Stimulated activated naive B cell treated with anti-CD40 and anti-IgM and Interleukin-4, amounts not matched to agents 10 μg/mL and 1 μg/mL and 100 μg/mL, for 72 hours (primary cell): Measurements from ENCODE around the gene PCDH17.

Source experiments
- ATAC-seq, 2 donors: fragments of 150-1000 bp; cut with Tn5 transposase; replicated peaks; 2 replicates each; pipeline ENCODE4 v1.10.0; 2021; ENCODE audit warnings: moderate library complexity in 1 of 2
- DNase-seq: peaks from one replicate; pipeline ENCODE4 v3.0.0; 2021
- H3K27ac Mint-ChIP-seq: one replicate; pipeline ENCODE4 v1.8.0; 2022; ENCODE audit warnings: mild to moderate bottlenecking, mixed read lengths
- H3K27me3 Mint-ChIP-seq, 2 donors: one replicate each; pipeline ENCODE4 v1.8.0; 2022; ENCODE audit warnings: mixed read lengths in 2 of 2
- H3K36me3 Mint-ChIP-seq, 2 donors: one replicate each; pipeline ENCODE4 v1.8.0; 2022; ENCODE audit warnings: mixed read lengths in 2 of 2, mild to moderate bottlenecking in 1 of 2
- H3K4me1 Mint-ChIP-seq, 2 donors: one replicate each; pipeline ENCODE4 v1.8.0; 2022; ENCODE audit warnings: mixed read lengths in 2 of 2, mild to moderate bottlenecking in 1 of 2
- H3K4me3 Mint-ChIP-seq, 2 donors: one replicate each; pipeline ENCODE4 v1.8.0; 2022; ENCODE audit warnings: mild to moderate bottlenecking in 2 of 2, mixed read lengths in 2 of 2, moderate library complexity in 1 of 2
- H3K9me3 Mint-ChIP-seq, 2 donors: one replicate each; pipeline ENCODE4 v1.8.0; 2022; ENCODE audit warnings: mixed read lengths in 2 of 2, mild to moderate bottlenecking in 1 of 2

The PCDH17 gene

DNA sequence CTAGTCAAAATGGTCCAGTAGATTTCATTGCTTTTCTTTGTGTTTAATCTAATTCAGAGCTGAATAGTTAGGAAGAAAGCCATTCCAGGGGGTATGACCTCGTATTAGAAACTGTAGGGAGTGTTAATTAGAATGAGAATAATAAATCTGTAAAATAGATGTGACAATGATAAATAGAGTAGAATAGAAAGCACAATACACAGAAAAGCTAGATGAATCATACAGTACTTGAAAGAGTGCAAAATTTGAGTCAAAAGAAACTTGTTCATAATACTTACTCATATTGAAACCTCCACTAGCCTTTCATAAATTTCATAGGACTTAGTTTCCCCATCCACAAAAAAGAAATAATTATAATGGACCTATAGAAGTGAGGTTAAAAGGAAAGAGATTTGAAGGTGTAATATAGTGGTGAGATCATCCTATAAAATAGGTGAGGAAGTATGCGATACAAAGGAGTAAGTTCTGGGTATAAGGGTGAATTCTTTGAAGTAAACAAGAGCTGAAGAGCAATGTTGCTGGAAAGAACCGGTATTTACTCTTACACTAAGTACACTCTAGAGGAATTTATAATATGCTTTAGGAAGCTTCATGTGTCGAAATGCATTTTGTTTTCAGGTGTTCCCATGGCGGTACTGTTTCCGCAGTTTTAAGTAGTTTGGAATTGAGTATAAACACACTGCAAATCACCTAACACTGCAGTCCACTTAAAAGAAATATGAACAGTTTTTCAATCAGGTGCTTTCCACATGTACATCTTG is 21.9 kb downstream of the PCDH17 start:
- H3K9me3 Mint-ChIP-seq = no peaks in the 10 kb centered on the region
- no peak for ATAC-seq

DNA sequence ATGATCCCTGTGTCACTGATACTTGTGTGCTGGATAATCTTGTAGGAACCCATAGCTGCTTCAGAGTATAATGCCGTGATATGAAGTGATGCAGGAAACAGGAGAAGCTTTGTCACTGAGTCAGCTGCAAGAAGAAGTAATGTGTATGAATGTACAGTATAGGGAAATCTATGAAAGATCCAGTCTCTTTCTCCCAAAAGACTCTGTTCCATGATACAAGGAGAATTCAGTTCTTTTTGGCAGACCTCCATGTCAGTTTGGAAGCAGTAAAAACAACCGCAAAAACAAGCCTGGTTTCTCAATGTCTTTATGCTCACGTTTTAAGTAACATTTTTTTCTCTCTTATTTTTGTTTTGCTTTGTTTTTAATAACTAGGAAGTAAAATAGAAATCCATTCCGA is 33.9 kb downstream of the PCDH17 start:
- Mint-ChIP-seq H3K4me1 (no peaks in the 10 kb centered on the region), H3K27ac (no peak overlapping the region), H3K36me3 (no peaks in the 10 kb centered on the region), H3K9me3 (peaks cover 2 to 5% of the 10 kb centered on the region in 2 donors), H3K27me3 (no peaks in the 10 kb centered on the region), H3K4me3 (no peak overlapping the region)
- ATAC-seq (no peak), DNase-seq (no peak)

More for the DNA sequence above, 21.9 kb downstream of the PCDH17 start:
- Mint-ChIP-seq H3K4me3 (no peak overlapping the region), H3K36me3 (no peaks in the 10 kb centered on the region), H3K27ac (no peak overlapping the region), H3K4me1 (no peaks in the 10 kb centered on the region), H3K27me3 (no peaks in the 10 kb centered on the region)
- DNase-seq = no peak

DNA sequence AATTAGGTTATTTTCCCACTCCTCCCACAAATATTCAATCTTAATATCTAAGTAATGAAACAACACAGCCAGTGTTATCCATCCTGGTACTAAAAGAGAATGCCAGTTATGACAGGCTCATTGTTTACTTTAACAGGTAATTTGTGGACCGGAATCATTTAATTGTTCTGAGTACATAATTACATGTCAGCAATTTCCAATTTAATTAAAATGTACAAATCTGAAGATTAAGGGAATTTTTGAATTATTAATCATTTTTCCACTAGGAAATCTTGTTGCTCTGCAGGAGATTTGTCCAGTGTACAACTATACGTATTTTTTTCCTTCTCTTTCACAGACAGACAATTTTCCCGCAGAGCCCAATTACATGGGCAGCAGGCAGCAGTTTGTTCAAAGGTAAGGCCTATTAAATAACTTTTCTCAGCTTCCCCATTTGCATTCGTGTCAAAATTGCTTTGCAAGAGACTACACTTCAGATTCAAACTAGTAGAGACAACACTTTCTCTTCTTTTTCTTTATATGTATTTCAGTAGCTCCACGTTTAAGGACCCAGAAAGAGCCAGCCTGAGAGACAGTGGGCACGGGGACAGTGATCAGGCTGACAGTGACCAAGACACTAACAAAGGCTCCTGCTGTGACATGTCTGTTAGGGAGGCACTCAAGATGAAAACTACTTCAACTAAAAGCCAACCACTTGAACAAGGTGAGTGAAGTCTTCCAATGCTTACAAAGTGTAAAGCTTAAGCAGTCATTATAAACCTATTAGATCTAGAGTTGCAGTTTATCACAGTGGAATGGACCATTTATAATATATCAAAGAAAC is 34.8 kb downstream of the PCDH17 start:
- Mint-ChIP-seq H3K9me3 (peaks cover 2 to 5% of the 10 kb centered on the region in 2 donors), H3K36me3 (no peaks in the 10 kb centered on the region), H3K27me3 (no peaks in the 10 kb centered on the region), H3K27ac (no peak overlapping the region), H3K4me1 (no peaks in the 10 kb centered on the region), H3K4me3 (no peak overlapping the region)
- DNase-seq = no peak
- ATAC-seq = no peak

DNA sequence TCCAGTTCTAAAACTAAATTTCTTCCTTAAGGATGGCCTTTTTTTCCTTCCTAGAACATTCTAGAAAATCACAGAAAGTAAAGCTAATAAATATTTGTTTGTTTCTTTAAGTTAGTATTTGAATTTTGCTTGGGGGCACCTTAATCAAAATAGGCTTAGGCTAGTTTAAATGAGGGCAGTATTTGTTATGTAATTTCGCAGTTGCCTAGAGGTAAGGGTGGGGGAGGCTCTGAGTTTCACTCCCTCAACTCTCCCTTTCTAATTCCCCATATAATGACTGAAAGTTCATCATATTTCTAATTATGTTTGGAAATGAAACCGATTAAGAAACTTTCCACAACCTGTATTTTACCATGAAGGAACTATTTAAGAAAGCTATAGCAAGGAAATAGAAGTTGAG is 40.6 kb downstream of the PCDH17 start:
- no peaks in the 10 kb centered on the region for H3K27me3 Mint-ChIP-seq
- DNase-seq = no peak
- H3K9me3 Mint-ChIP-seq = no peaks in the 10 kb centered on the region
- no peaks in the 10 kb centered on the region for H3K4me1 Mint-ChIP-seq
- H3K4me3 Mint-ChIP-seq = no peak overlapping the region
- no peak for ATAC-seq
- H3K27ac Mint-ChIP-seq = no peak overlapping the region
- H3K36me3 Mint-ChIP-seq = no peaks in the 10 kb centered on the region

DNA sequence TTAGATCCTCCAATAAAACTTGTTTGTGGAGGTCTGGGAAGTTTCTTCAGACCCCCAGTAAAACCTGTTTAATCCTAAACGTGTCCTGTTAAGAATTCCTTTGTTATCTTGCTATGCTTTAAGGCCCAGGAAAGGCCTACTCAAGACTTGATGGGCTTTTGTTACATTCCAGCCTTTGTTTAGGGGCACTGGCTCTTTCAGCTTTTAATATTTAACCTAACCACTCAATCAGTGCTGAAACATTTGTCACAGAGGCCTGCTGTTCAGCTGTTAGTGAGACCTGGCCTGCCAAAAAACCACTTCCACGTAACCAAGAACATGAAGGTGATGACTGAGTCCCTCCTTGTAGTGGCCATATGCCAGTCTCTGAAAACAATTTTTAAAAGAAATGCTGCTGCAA is 41.7 kb downstream of the PCDH17 start:
- Mint-ChIP-seq H3K27ac (no peak overlapping the region), H3K36me3 (no peaks in the 10 kb centered on the region)

DNA sequence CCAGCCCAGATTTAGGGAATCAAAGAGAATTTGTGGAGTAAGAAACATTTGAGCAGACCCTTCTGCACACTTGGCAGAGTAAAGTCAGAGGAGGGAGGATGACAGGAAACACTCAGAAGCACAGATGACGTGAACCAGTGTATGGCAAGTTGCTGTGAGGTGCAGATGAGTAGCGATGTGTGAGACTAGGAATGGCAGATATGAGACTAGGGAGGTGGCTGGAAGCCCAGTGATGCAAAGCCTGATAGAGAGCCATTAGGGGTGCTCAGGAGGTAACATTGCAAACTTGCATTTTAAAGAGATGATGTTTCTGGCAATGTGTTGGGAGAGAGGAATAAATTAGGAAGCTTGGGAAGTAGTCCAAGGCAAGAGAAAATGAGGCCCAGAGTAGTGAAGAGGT is 44.0 kb downstream of the PCDH17 start:
- Mint-ChIP-seq H3K4me3 (no peak overlapping the region), H3K27me3 (no peaks in the 10 kb centered on the region), H3K4me1 (no peaks in the 10 kb centered on the region), H3K36me3 (no peaks in the 10 kb centered on the region), H3K27ac (no peak overlapping the region), H3K9me3 (no peaks in the 10 kb centered on the region)
- DNase-seq = no peak
- no peak for ATAC-seq

More for the DNA sequence above, 41.7 kb downstream of the PCDH17 start:
- H3K4me3 Mint-ChIP-seq = no peak overlapping the region
- no peaks in the 10 kb centered on the region for H3K4me1 Mint-ChIP-seq
- H3K27me3 Mint-ChIP-seq = no peaks in the 10 kb centered on the region
- DNase-seq (no peak), ATAC-seq (no peak)
- no peaks in the 10 kb centered on the region for H3K9me3 Mint-ChIP-seq

DNA sequence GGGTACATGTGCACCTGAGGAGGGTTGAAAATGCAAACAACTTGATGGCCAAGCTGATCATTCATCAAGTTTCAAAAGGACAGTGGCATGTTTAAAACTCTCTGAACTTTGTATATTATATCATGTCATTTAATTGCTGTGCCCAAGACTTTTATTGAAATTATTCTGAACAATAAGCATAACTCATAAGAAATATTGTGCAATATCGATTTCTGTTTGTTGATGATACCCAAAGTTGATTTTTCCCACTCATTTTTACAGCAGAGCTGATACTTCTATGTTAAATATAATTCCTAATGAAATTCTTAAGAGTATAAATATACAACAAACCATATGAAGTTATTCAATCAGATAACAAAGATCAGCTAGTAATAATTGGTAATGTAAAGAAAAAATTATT is 49.1 kb downstream of the PCDH17 start:
- Mint-ChIP-seq H3K27ac (no peak overlapping the region), H3K9me3 (peaks cover 4 to 5% of the 10 kb centered on the region in 2 donors), H3K4me1 (no peaks in the 10 kb centered on the region), H3K4me3 (no peak overlapping the region), H3K27me3 (no peaks in the 10 kb centered on the region), H3K36me3 (no peaks in the 10 kb centered on the region)
- no peak for ATAC-seq
- no peak for DNase-seq

DNA sequence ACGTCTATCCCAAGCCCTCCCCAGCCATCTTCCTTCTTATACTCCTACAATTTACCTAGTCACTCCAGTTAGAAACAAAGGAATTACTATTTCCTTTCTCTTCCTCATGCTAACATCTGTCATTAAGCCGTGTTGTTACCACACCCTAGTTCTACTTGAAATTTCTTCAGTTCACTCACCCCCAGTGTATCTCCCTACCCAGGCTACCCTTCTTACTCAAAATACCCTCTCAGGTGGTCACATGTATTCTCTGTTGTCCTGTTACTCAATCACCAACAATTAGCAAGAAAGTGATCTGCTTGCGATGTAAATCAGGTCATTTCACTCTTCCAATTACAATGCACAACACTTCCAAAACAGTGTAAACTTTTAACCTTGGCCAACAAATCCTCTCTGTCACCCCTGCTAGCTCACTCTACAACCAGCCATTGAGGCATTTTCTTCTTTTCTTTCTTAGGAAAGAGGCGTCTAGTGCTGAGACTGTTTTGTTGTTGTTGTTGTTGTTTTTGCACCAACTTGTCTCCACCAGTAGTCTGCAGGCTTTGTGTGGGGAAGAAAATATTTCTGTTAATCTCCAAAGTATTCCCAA is 50.7 kb downstream of the PCDH17 start:
- no peaks in the 10 kb centered on the region for H3K4me1 Mint-ChIP-seq

DNA sequence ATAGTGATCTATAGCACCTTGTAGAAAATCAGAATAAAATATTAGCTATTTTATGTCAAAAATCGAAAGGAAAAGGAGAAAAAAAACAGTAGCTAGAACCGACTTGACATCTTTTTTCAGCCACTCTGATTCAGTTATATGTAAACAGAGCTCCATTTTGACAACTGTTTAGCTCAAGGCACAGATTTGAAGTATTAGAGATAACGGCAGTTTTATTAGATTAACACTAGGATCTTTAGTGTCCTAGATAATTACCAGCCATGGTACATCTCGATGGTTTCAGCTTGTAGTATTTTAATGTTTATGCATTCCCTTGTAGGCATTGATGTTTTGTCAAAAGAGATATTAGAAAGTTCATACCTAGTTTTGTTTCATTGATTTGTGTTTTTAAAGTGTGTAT is 67.3 kb downstream of the PCDH17 start:
- Mint-ChIP-seq H3K36me3 (no peaks in the 10 kb centered on the region), H3K4me3 (no peak overlapping the region), H3K27ac (no peak overlapping the region), H3K9me3 (no peaks in the 10 kb centered on the region), H3K4me1 (no peaks in the 10 kb centered on the region), H3K27me3 (no peaks in the 10 kb centered on the region)
- DNase-seq (no peak), ATAC-seq (no peak)

More for the DNA sequence above, 50.7 kb downstream of the PCDH17 start:
- no peaks in the 10 kb centered on the region for H3K27me3 Mint-ChIP-seq
- H3K27ac Mint-ChIP-seq = no peak overlapping the region
- no peak overlapping the region for H3K4me3 Mint-ChIP-seq
- H3K36me3 Mint-ChIP-seq = no peaks in the 10 kb centered on the region
- ATAC-seq (no peak), DNase-seq (no peak)
- H3K9me3 Mint-ChIP-seq = peaks cover 4 to 5% of the 10 kb centered on the region in 2 donors

DNA sequence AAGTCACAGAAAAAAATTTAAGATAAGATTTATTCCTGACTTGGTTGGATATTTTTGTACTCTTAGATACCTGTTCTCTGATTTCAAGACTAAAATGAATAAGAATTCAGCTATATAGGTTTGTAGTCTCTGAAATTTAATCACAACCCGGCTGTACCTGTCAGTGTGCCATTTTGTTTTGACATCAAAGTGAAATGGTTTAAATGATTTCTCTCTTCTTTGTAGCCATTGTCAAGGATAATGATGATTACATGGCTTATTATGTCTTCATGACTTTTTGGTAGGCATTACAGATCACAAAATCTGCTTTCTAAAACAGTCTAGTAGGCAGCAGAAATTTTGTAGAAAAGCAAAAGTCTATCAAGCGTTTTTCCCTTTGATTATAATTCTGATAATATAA is 72.5 kb downstream of the PCDH17 start:
- no peak for DNase-seq
- H3K4me3 Mint-ChIP-seq = no peak overlapping the region
- ATAC-seq = no peak
- no peaks in the 10 kb centered on the region for H3K9me3 Mint-ChIP-seq
- no peak overlapping the region for H3K27ac Mint-ChIP-seq
- no peaks in the 10 kb centered on the region for H3K36me3 Mint-ChIP-seq
- H3K4me1 Mint-ChIP-seq = no peaks in the 10 kb centered on the region
- no peaks in the 10 kb centered on the region for H3K27me3 Mint-ChIP-seq

DNA sequence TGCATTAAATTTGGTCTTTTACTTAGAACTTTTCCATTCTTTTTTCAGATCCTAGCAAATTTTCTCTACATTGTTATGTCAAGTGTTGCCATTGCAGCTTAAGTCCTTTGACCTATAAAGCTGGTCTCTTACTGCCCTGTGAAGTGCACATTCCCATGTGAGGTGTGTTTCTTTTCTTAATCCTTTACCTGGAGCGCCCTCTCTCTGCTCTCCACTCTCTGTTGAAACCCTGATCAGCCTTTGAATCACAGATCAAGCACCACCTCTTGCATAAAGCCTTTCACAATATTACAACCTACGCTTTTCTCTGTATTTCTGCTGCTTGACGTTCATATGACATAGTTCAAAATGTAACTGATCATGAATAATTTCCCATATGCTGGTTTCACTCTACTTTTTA is 84.8 kb downstream of the PCDH17 start:
- no peak overlapping the region for H3K27ac Mint-ChIP-seq
- ATAC-seq (no peak), DNase-seq (no peak)
- H3K4me1 Mint-ChIP-seq = no peaks in the 10 kb centered on the region
- no peaks in the 10 kb centered on the region for H3K36me3 Mint-ChIP-seq
- no peaks in the 10 kb centered on the region for H3K27me3 Mint-ChIP-seq
- H3K9me3 Mint-ChIP-seq = no peaks in the 10 kb centered on the region
- H3K4me3 Mint-ChIP-seq = no peak overlapping the region

DNA sequence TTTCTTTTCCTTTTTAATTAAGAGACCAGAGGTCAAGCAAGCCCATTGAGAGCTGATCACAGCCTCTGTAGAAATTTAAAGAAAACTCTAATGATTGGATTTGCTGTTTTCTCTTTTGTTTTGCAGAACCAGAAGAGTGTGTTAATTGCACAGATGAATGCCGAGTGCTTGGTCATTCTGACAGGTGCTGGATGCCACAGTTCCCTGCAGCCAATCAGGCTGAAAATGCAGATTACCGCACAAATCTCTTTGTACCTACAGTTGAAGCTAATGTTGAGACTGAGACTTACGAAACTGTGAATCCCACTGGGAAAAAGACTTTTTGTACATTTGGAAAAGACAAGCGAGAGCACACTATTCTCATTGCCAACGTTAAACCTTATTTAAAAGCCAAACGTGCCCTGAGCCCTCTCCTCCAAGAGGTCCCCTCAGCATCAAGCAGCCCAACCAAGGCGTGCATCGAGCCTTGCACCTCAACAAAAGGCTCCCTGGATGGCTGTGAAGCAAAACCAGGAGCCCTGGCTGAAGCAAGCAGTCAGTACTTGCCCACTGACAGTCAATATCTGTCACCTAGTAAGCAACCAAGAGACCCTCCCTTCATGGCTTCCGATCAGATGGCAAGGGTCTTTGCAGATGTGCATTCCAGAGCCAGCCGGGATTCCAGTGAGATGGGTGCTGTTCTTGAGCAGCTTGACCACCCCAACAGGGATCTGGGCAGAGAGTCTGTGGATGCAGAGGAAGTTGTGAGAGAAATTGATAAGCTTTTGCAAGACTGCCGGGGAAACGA is 93.1 kb downstream of the PCDH17 start:
- ATAC-seq (no peak), DNase-seq (no peak)
- Mint-ChIP-seq H3K36me3 (no peaks in the 10 kb centered on the region), H3K27me3 (no peaks in the 10 kb centered on the region), H3K9me3 (no peaks in the 10 kb centered on the region), H3K4me1 (no peaks in the 10 kb centered on the region), H3K27ac (no peak overlapping the region), H3K4me3 (no peak overlapping the region)

DNA sequence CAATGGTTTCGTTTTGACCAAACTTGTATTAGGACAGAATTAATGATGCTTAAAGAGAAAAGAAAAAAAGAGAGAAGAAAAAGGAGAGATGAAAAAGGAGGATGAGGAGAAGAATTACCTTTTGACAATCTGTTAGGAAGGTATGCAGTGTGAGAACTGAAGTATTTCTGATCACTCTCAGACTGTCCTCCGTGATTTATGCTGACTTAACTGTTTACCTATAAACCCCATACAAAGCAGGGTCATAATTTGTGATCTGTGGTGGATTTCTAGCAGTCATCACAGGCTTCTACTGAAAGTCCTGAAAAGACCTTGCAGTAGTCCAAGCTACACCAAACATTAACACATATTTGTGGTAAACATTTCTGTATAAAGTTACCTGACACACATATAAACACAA is 93.9 kb downstream of the PCDH17 start:
- no peaks in the 10 kb centered on the region for H3K4me1 Mint-ChIP-seq
- ATAC-seq (no peak), DNase-seq (no peak)
- no peak overlapping the region for H3K4me3 Mint-ChIP-seq
- H3K27me3 Mint-ChIP-seq = no peaks in the 10 kb centered on the region
- no peaks in the 10 kb centered on the region for H3K36me3 Mint-ChIP-seq
- no peaks in the 10 kb centered on the region for H3K9me3 Mint-ChIP-seq
- no peak overlapping the region for H3K27ac Mint-ChIP-seq

DNA sequence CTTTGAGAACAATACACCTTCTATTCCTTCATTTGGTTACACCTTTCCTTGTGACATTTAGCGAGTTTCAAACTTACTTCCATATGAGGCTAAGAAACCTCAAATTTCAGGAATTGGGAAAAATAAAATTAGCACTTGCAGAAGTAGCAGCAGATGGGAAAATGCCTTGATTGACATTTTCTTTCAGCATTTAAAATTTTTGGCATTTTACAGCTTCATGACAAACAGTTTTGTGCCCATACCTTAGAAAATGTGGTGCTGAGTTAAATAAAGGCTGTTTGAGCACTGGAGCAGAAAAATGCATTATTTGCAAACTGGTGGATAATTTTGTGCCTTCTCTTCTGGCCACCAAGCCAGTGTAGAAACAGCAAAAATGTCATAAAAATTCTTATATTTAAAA is 95.4 kb downstream of the PCDH17 start:
- H3K36me3 Mint-ChIP-seq = no peaks in the 10 kb centered on the region
- H3K4me3 Mint-ChIP-seq = no peak overlapping the region
- H3K27ac Mint-ChIP-seq = no peak overlapping the region
- no peaks in the 10 kb centered on the region for H3K4me1 Mint-ChIP-seq
- H3K9me3 Mint-ChIP-seq = no peaks in the 10 kb centered on the region
- DNase-seq = no peak
- no peaks in the 10 kb centered on the region for H3K27me3 Mint-ChIP-seq
- ATAC-seq = no peak
